Measurements from ENCODE around the gene TSPAN9. TPM values are rescaled to one million over a fixed set of nuclear protein-coding genes. Genes with fewer than 3 reads are reported as not detected.

TSPAN9 gene
- total RNA-seq, 1 donor from 2014 or later, result 49.4 TPM

GRCh38 chr12:3144495-3144894, 67.3 kb downstream of the TSPAN9 start:
- Mint-ChIP-seq H3K27ac (no peak overlapping the region), H3K27me3 (ENCODE audit: low read depth) (no peaks in the 10 kb centered on the region), H3K4me1 (peaks cover 15% of the 10 kb centered on the region), H3K4me3 (no peak overlapping the region), H3K9me3 (peaks cover 3% of the 10 kb centered on the region), H3K36me3 (peaks cover 4% of the 10 kb centered on the region)
- TF ChIP-seq, protein P1, sequence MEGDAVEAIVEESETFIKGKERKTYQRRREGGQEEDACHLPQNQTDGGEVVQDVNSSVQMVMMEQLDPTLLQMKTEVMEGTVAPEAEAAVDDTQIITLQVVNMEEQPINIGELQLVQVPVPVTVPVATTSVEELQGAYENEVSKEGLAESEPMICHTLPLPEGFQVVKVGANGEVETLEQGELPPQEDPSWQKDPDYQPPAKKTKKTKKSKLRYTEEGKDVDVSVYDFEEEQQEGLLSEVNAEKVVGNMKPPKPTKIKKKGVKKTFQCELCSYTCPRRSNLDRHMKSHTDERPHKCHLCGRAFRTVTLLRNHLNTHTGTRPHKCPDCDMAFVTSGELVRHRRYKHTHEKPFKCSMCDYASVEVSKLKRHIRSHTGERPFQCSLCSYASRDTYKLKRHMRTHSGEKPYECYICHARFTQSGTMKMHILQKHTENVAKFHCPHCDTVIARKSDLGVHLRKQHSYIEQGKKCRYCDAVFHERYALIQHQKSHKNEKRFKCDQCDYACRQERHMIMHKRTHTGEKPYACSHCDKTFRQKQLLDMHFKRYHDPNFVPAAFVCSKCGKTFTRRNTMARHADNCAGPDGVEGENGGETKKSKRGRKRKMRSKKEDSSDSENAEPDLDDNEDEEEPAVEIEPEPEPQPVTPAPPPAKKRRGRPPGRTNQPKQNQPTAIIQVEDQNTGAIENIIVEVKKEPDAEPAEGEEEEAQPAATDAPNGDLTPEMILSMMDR (IDR thresholded peaks at IDR 0.05; ENCODE audit: unreplicated experiment), result no peak
- DNase-seq (ENCODE audit: low spot score in 2 of 2, unreplicated experiment in 2 of 2), result no peak

GRCh38 chr12:3145033-3145432, 67.9 kb downstream of the TSPAN9 start:
- Mint-ChIP-seq H3K4me3 (no peak overlapping the region), H3K27me3 (ENCODE audit: low read depth) (no peaks in the 10 kb centered on the region), H3K4me1 (peaks cover 20% of the 10 kb centered on the region), H3K27ac (no peak overlapping the region), H3K9me3 (peaks cover 3% of the 10 kb centered on the region), H3K36me3 (peaks cover 4% of the 10 kb centered on the region)
- TF ChIP-seq, protein P1 (IDR thresholded peaks at IDR 0.05; ENCODE audit: unreplicated experiment), result no peak
- no peak for DNase-seq (ENCODE audit: low spot score in 2 of 2, unreplicated experiment in 2 of 2)

DNA sequence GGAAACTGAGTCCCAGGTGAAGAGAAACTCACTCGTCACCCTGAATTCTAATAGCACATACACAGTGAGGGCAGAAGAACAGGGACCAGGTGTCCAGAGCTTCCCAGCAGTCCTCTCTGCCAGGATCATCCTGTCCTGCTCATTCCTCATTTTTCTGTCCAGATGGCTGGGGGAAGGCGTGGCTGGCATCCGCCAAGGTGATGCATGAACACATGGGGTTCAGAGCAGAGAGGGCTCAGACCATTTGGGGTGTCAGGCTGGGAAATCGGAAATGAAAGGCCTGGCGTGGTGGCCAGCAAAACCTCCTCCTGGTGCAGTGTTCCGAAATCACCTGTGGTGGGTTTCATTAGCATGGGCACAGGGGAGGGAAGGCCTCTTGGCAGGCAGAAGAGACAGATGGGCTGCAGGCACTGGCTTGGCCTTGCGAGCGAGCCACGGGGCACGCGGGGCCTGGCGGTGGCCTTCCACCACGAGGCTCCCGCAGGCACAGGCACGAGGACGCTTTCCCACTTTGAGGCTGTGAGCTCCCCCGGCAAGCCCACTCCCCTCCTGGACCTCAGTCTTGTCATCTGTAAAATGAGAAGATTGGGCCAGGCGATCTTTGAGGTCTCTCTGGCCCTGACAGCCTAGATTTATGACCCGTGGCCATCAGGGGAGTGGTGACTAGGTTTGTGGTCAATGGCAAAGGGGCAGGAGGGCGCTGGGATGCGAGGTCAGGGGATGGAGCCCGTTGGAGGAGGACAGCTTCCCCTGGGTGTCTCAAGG, 68.5 kb downstream of the TSPAN9 start:
- Mint-ChIP-seq H3K36me3 (peaks cover 4% of the 10 kb centered on the region), H3K9me3 (peaks cover 3% of the 10 kb centered on the region), H3K27me3 (ENCODE audit: low read depth) (no peaks in the 10 kb centered on the region), H3K27ac (no peak overlapping the region), H3K4me1 (peaks cover 27% of the 10 kb centered on the region), H3K4me3 (no peak overlapping the region)
- TF ChIP-seq, protein P1 (IDR thresholded peaks at IDR 0.05; ENCODE audit: unreplicated experiment), result no peak
- DNase-seq (ENCODE audit: low spot score in 2 of 2, unreplicated experiment in 2 of 2), result no peak

DNA sequence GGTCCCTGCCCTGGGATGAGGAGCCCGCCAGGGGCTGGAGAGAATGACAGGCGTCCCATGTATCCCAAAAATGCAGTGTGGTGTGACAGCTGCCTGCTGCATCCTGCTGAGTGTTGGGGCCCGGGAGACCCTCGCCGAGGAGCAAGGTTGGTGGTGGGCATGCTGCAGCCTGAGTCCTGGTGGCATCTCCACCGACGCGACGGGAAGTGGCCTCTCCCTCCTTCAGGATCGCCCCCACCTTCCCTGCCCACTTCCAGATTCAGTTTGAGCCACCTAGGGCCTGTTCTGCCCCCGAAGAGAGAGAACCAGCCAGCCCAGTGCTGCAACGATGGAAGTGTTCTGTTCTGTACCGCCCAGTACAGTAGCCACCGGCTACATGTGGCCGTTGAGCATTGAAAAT, 70.1 kb downstream of the TSPAN9 start:
- H3K27me3 Mint-ChIP-seq (ENCODE audit: low read depth), result no peaks in the 10 kb centered on the region
- no peak for DNase-seq (ENCODE audit: low spot score in 2 of 2, unreplicated experiment in 2 of 2)
- TF ChIP-seq, protein P1 (IDR thresholded peaks at IDR 0.05; ENCODE audit: unreplicated experiment), result no peak
- H3K4me1 Mint-ChIP-seq, result peaks cover 43% of the 10 kb centered on the region
- no peak overlapping the region for H3K4me3 Mint-ChIP-seq
- H3K27ac Mint-ChIP-seq, result no peak overlapping the region
- H3K9me3 Mint-ChIP-seq, result peaks cover 3% of the 10 kb centered on the region
- peaks cover 4% of the 10 kb centered on the region for H3K36me3 Mint-ChIP-seq

GRCh38 chr12:3148366-3149000, 71.3 kb downstream of the TSPAN9 start:
- H3K36me3 Mint-ChIP-seq, result peaks cover 2% of the 10 kb centered on the region
- no peak overlapping the region for H3K27ac Mint-ChIP-seq
- peaks cover 50% of the 10 kb centered on the region for H3K4me1 Mint-ChIP-seq
- TF ChIP-seq, protein P1 (IDR thresholded peaks at IDR 0.05; ENCODE audit: unreplicated experiment), result no peak
- H3K9me3 Mint-ChIP-seq, result peaks cover 3% of the 10 kb centered on the region
- no peak for DNase-seq (ENCODE audit: low spot score in 2 of 2, unreplicated experiment in 2 of 2)
- no peak overlapping the region for H3K4me3 Mint-ChIP-seq
- H3K27me3 Mint-ChIP-seq (ENCODE audit: low read depth), result no peaks in the 10 kb centered on the region

Measured in mesothelial cell of epicardium (in vitro differentiated cells).